HCT116 (cell line): ENCODE data around the gene PSME3IP1. TPM values are rescaled to one million over a fixed set of nuclear protein-coding genes. Genes with fewer than 3 reads are reported as not detected.
"Not testable (repeated sequence)": the region's sequence is repeated elsewhere in the genome, so short reads cannot be mapped to it uniquely, and the experiment has no call there.

Experiments used
- ATAC-seq: fragments of 200-7000 bp; cut with Tn5 transposase; 2 replicates; pipeline ENCODE4 v1.9.1; 2020; ENCODE audit warnings: mild to moderate bottlenecking, moderate library complexity
- BruUV-seq: library from RNA; stranded (reverse); fragments of 400-500 nt; replicated peaks from 2 replicates; lab custom pipeline; 2021; lab: Mats Ljungman, UMichigan
- CTCF ChIA-PET: fragments of 300-600 bp; sonication (Branson Sonifier 250); formaldehyde crosslinking; loops from one replicate; lab custom pipeline; 2021; ENCODE audit warnings: antibody characterized with exemption; lab: Charles Lee
- POLR2A ChIA-PET: fragments of 300-600, 350-600 bp; sonication (Branson Sonifier 250); formaldehyde crosslinking; loops from one replicate; lab custom pipeline; 2021; ENCODE audit warnings: antibody characterized with exemption; lab: Charles Lee
- RAD21 ChIA-PET, 2 experiments: fragments of 300-600 bp; sonication (Branson Sonifier 250); formaldehyde crosslinking; loops; one replicate each; lab custom pipeline; 2023; ENCODE audit warnings: low total read pairs in 2 of 2; ENCODE audit not compliant: uncharacterized antibody in 2 of 2, unreplicated experiment in 2 of 2, low non-redundant PET in 1 of 2; lab: Charles Lee
- DNase-seq: peaks from one replicate; pipeline ENCODE4 v3.0.0-alpha.2; 2010; ENCODE audit warnings: low read depth, low spot score
- H2AFZ ChIP-seq: fragments of 200-600 bp; shearing (Covaris generic), sonication (generic); 2 replicates; pipeline ENCODE4 v1.6.1; 2017; ENCODE audit warnings: low read depth, mixed run types, mixed read lengths, antibody characterized with exemption, low read length; ENCODE audit not compliant: poor library complexity, severe bottlenecking
- H3K27ac ChIP-seq: 2 replicates; pipeline ENCODE4 v1.5.1; 2012; ENCODE audit warnings: low read depth, low read length
- H3K27me3 ChIP-seq: fragments of 200-600 bp; sonication (generic); 2 replicates; pipeline ENCODE4 v1.6.1; 2016; ENCODE audit warnings: mixed run types, low read length, mixed read lengths; ENCODE audit not compliant: insufficient read depth
- H3K36me3 ChIP-seq, 2 experiments: fragments of 200-500 bp in 1 of 2; fragments of 200-600 bp in 1 of 2; sonication (Bioruptor generic) in 1 of 2; sonication (generic) in 1 of 2; 2 replicates each; pipeline versions ENCODE4 v1.5.1 to v1.6.1; 2014 to 2016; ENCODE audit warnings: low read length in 2 of 2, inconsistent platforms in 1 of 2, mixed read lengths in 1 of 2, mixed run types in 1 of 2; ENCODE audit not compliant: insufficient read depth in 2 of 2, control insufficient read depth in 1 of 2
- H3K4me1 ChIP-seq, 2 experiments: fragments of 200-600 bp in 1 of 2; sonication (generic) in 1 of 2; 2 replicates each; pipeline versions ENCODE4 v1.5.1 to v1.6.1; 2012 to 2017; ENCODE audit warnings: low read length in 2 of 2, inconsistent platforms in 1 of 2, mild to moderate bottlenecking in 1 of 2, mixed read lengths in 1 of 2, mixed run types in 1 of 2, moderate library complexity in 1 of 2; ENCODE audit not compliant: insufficient read depth in 2 of 2, control insufficient read depth in 1 of 2
- H3K4me2 ChIP-seq: fragments of 200-600 bp; sonication (generic); 2 replicates; pipeline ENCODE4 v1.6.1; 2017; ENCODE audit warnings: mixed run types, low read length, mixed read lengths
- H3K4me3 ChIP-seq, 2 experiments: fragments of 200-600 bp in 1 of 2; sonication (generic) in 1 of 2; replicated peaks in 1 of 2; 2 replicates each; pipeline ENCODE4 v1.5.1; 2011 to 2016; ENCODE audit warnings: low read length in 2 of 2, control low read depth in 1 of 2, low read depth in 1 of 2, mild to moderate bottlenecking in 1 of 2, mixed read lengths in 1 of 2, mixed run types in 1 of 2
- H3K79me2 ChIP-seq: fragments of 200-600 bp; sonication (generic); 2 replicates; pipeline ENCODE4 v1.6.1; 2017; ENCODE audit warnings: mild to moderate bottlenecking, mixed run types, low read length, moderate library complexity, mixed read lengths; ENCODE audit not compliant: insufficient read depth
- H3K9ac ChIP-seq: fragments of 200-600 bp; sonication (generic); 2 replicates; pipeline ENCODE4 v1.6.1; 2016; ENCODE audit warnings: low read length, mixed read lengths
- H3K9me2 ChIP-seq: fragments of 200-600 bp; sonication (generic), shearing (Covaris generic); 2 replicates; pipeline ENCODE4 v1.6.1; 2017; ENCODE audit warnings: mixed run types, mild to moderate bottlenecking, moderate library complexity; ENCODE audit not compliant: insufficient read depth
- H3K9me3 ChIP-seq, 2 experiments: fragments of 200-500 bp in 1 of 2; fragments of 200-600 bp in 1 of 2; sonication (Bioruptor generic) in 1 of 2; sonication (generic) in 1 of 2; 2 replicates each; pipeline ENCODE4 v1.6.1; 2014 to 2017; ENCODE audit warnings: low read length in 2 of 2, mixed read lengths in 2 of 2, inconsistent platforms in 1 of 2, low read depth in 1 of 2, mild to moderate bottlenecking in 1 of 2, mixed run types in 1 of 2, moderate library complexity in 1 of 2; ENCODE audit not compliant: control insufficient read depth in 1 of 2, insufficient read depth in 1 of 2
- H4K20me1 ChIP-seq: fragments of 200-600 bp; sonication (generic), shearing (Covaris generic); 2 replicates; pipeline ENCODE4 v1.6.1; 2017; ENCODE audit warnings: mixed run types, mild to moderate bottlenecking, moderate library complexity; ENCODE audit not compliant: insufficient read depth
- CEBPB ChIP-seq: IDR thresholded peaks from 2 replicates; pipeline ENCODE4 v1.6.1; 2012; ENCODE audit warnings: low read depth
- EZH2phosphoT487 ChIP-seq: fragments of 200-600 bp; IDR thresholded peaks from 2 replicates; pipeline ENCODE4 v1.6.1; 2018; ENCODE audit warnings: antibody characterized with exemption, borderline replicate concordance
- SIN3A ChIP-seq: IDR thresholded peaks from 2 replicates; pipeline ENCODE4 v1.6.1; 2012; ENCODE audit warnings: low read depth
- SP1 ChIP-seq: IDR thresholded peaks from 2 replicates; pipeline ENCODE4 v1.6.1; 2012; ENCODE audit warnings: low read depth
- YY1 ChIP-seq: IDR thresholded peaks from 2 replicates; pipeline ENCODE4 v1.6.1; 2011; ENCODE audit warnings: low read length, low read depth, moderate library complexity, mild to moderate bottlenecking; ENCODE audit not compliant: insufficient replicate concordance; ENCODE audit errors: extremely low read depth
- ZNF274 ChIP-seq: fragments of 200-500 bp; sonication (Bioruptor generic); IDR thresholded peaks from 2 replicates; pipeline ENCODE4 v1.6.1; 2014; ENCODE audit warnings: mild to moderate bottlenecking, low read depth, low read length, inconsistent platforms
- intact Hi-C: fragments of 100-400 bp; cut with micrococcal nuclease; formaldehyde crosslinking; loops from 2 replicates; pipeline ENCODE4 v1.10.0; 2022
- total RNA-seq: library from RNA; stranded (reverse); gene quantifications from one replicate; pipeline ENCODE4 v1.2.1, GENCODE V29; 2021; ENCODE audit not compliant: unreplicated experiment

Gene PSME3IP1
- total RNA-seq, 1 experiment from 2014 or later: 88.5 TPM

DNA sequence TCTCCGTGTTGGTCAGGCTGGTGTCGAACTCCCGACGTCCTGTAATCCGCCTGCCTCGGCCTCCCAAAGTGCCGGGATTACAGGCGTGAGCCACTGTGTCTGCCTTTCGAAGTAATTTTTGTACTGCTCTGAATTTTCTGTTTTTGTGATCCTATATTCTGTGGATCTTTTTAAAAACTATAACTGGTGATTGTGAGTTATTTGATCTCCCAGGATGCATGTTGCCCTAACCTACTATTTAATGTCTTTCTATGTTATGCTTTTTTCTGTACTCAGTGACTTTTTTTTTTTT lies 2.8 kb upstream of the PSME3IP1 start:
- H3K79me2 ChIP-seq: peaks cover 84% of the 10 kb centered on the region
- DNase-seq (no peak), ATAC-seq (no peak)
- no peaks in the 10 kb centered on the region for H3K9me3 ChIP-seq
- H3K9me2 ChIP-seq: no peaks in the 10 kb centered on the region
- intact Hi-C loops: loop anchor here (10.0 kb wide), 1 partner anchor 106 kb away; no protein-coding TSS in a partner anchor
- H3K27me3 ChIP-seq: no peaks in the 10 kb centered on the region
- peaks cover 20 to 29% of the 10 kb centered on the region in 2 experiments for H3K4me1 ChIP-seq
- CTCF ChIA-PET: no interaction called here
- H3K36me3 ChIP-seq: no peaks in the 10 kb centered on the region
- H3K9ac ChIP-seq: no peak overlapping the region
- H3K4me2 ChIP-seq: no peak overlapping the region
- H2AFZ ChIP-seq: no peak overlapping the region
- H4K20me1 ChIP-seq: no peaks in the 10 kb centered on the region
- no TSS peak for BruUV-seq
- POLR2A ChIA-PET: no interaction called here
- RAD21 ChIA-PET: no interaction called here
- no peak overlapping the region for H3K4me3 ChIP-seq
- no peak overlapping the region for H3K27ac ChIP-seq
- TF ChIP-seq ZNF274: no peak
- no peak for TF ChIP-seq SIN3A
- TF ChIP-seq YY1: no peak
- TF ChIP-seq SP1: no peak
- TF ChIP-seq EZH2phosphoT487: no peak
- TF ChIP-seq CEBPB: no peak

DNA sequence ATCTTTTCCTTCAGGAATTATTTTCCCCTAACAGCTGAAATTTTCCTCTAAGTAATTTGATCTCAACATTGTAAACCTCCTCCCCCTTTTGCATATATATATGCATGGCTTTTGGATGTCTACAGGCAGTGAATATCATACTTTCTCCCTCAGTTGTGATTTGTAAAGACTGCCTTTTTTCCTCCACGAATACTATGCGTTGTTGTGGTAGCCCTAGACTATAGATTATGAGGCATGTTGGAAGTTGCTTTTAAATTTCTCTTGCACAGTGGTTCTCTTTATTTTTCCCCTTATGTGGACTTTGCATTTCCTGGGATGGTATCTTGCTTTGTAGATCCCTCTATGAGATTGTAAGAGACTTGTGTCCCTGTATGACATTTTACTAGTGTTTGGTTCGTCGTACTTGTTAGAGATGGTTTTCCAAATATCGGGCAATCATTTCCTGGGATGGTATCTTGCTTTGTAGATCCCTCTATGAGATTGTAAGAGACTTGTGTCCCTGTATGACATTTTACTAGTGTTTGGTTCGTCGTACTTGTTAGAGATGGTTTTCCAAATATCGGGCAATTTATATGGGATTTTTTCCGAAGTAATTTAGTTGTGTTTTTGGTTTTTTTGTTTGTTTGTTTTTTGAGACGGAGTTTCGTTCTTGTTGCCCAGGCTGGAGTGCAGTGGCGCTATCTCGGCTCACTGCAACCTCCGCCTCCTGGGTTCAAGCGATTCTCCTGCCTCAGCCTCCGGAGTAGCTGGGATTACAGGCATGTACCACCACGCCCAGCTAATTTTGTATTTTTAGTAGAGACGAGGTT lies 2.3 kb upstream of the PSME3IP1 start:
- H2AFZ ChIP-seq, POLR2A ChIA-PET, H3K9me2 ChIP-seq, DNase-seq, RAD21 ChIA-PET, H3K9me3 ChIP-seq, H4K20me1 ChIP-seq, ATAC-seq, BruUV-seq, H3K27me3 ChIP-seq, H3K36me3 ChIP-seq: not testable (repeated sequence)
- Histone ChIP-seq H3K4me2 (peak overlapping the region; percentile 88), H3K4me3 (peak overlapping the region; percentile 96), H3K4me1 (peaks cover 18 to 23% of the 10 kb centered on the region in 2 experiments), H3K9ac (peak overlapping the region; percentile 87), H3K79me2 (peaks cover 85% of the 10 kb centered on the region), H3K27ac (peak overlapping the region; percentile 66)
- CTCF ChIA-PET: interaction anchor here (1.1 kb wide), 1 partner anchor 96 kb away, joined by 3 read pairs; the partner anchor contains the start of gene CPNE2
- intact Hi-C loops: loop anchor here (10.0 kb wide), 1 partner anchor 107 kb away; no protein-coding TSS in a partner anchor
